Fibroblast of skin of scalp (primary cell): ENCODE data around the gene NUDT5. TPM values are rescaled to one million over a fixed set of nuclear protein-coding genes. Genes with fewer than 3 reads are reported as not detected.
A peak's percentile ranks its signal among the peaks of the same experiment; 100 is the strongest.
"Not testable (repeated sequence)": the region's sequence is repeated elsewhere in the genome, so short reads cannot be mapped to it uniquely, and the experiment has no call there.

Source experiments
- DNase-seq: peaks from one replicate; pipeline ENCODE4 v3.0.0-alpha.2; 2013
- polyA plus RNA-seq, 2 experiments: library from polyadenylated mRNA; unstranded; fragments of 120-200 nt; gene quantifications; one replicate each; pipeline ENCODE4 v1.2.1, GENCODE V29; 2013; ENCODE audit not compliant: insufficient read length in 2 of 2

NUDT5 gene
- 61.7 TPM for polyA plus RNA-seq (2013, experiment 1 of 2; ENCODE audit: insufficient read length)
- polyA plus RNA-seq (2013, experiment 2 of 2; ENCODE audit: insufficient read length): 51.9 TPM

- peak; percentile 90 for DNase-seq
Observed at GRCh38 chr10:12195603-12196506, at the start of gene NUDT5, which contains the start of gene CDC123. TSS of gene NUDT5 (minus strand) at chr10:12195891. CDS start at chr10:12186291, 9,600 bp downstream. TSS of gene CDC123 (plus strand) at chr10:12196188. CDS start at chr10:12196246, 58 bp downstream.

GRCh38 chr10:12243864-12244620 lies 48.4 kb upstream of the NUDT5 start:
- no peak for DNase-seq

- DNase-seq: no peak
Observed at GRCh38 chr10:12241810-12242529, 46.3 kb upstream of the NUDT5 start.

DNA sequence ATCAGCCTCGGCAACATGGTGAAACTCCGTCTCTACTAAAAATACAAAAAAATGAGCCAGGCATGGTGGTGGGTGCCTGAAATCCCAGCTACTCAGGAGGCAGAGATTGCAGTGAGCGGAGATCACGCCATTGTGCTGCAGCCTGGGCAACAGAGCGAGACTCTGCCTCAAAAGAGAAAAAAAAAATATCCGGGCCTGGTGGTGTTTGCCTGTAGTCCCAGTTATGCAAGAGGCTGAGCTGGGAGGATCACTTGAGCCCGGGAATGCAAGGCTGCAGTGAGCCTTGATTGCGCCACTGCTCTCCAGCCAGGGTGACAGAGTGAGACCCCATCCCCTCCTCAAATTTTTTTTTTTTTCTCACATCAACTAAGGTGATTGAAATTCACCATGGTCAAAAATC lies 43.1 kb upstream of the NUDT5 start:
- DNase-seq: no peak

GRCh38 chr10:12237265-12238220 lies 41.9 kb upstream of the NUDT5 start:
- DNase-seq: no peak

DNA sequence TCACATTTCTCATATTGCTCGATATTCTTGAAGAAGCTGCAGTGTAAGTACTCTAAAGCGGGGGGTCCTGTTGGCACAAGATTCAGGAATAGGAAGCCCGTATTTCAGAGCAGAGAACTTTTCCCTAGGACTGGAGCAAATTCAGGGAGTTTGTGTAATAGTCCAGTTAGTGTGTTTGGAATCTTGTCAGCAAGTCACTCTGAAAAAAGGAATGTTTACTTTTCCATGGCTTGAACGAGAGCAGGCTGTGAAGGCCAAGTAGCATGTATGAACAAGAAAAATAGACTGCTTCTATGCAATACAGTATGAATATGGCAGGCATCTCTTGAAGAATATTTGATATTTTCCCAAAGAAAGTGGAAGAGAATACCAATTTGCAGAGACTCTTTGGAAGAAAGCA lies 40.1 kb upstream of the NUDT5 start:
- DNase-seq: no peak

DNA sequence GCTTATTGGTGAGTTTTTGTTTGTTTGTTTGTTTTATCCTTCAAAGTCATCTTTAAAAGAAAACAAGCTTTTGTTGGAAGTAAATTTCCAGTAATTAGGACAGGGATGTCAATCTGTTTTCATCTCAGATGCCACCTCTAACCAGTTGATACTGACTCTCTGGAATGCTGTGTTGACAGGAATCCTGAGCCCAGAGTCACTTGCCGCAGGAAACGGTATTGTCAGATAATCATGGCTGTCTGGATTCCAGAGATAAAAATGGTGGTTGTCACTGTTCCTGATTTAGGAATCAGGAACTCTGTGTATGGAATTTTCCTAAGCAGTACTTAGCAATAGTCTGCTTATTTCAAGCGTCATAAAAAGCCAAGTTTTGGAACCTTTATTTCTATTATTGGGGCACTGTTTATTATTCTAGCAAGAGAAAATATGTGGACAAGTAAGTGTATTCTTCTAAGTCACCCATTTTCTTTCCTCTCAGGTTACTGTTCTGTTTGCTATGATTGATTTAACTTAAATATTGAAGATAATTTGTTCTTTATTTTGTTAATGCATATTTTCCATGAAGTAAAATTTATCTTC lies 39.5 kb upstream of the NUDT5 start:
- DNase-seq: no peak

DNA sequence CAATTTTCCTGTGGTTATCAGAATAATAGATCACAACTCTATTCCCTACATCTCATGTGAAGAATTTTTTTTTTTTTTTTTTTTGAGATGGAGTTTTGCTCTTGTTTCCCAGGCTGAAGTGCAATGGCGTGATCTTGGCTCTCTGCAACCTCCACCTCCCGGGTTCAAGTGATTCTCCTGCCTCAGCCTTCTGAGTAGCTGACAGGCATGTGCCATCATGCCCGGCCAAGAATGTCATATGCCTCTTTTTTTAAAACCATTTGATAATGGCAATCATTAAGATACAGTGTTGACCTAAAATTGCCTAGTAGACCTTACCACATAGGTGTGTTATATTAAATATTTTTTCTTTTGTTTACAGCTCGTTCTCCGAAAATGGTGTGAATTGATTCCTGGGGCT lies 39.0 kb upstream of the NUDT5 start:
- DNase-seq: not testable (repeated sequence)

DNA sequence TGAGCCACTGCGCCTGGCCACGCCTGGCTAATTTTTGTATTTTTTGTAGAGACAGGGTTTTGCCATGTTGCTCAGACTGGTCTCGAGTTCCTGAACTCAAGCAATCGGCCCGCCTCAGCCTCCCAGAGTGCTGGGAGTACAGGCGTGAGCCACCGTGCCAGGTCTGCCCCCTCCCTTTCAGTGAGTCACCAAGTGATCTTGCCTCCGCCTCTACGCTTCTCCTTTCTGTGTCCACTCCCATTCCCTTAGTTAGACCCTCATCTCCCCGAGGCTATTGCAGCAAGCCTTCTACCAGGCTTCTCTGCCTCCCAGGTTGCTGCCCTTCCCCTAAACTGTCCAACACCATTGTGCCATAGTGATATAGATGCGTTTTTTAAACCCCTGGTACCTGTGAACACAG lies 33.2 kb upstream of the NUDT5 start:
- no peak for DNase-seq

- DNase-seq: not testable (repeated sequence)
Observed at GRCh38 chr10:12226438-12226837, 30.7 kb upstream of the NUDT5 start.

DNA sequence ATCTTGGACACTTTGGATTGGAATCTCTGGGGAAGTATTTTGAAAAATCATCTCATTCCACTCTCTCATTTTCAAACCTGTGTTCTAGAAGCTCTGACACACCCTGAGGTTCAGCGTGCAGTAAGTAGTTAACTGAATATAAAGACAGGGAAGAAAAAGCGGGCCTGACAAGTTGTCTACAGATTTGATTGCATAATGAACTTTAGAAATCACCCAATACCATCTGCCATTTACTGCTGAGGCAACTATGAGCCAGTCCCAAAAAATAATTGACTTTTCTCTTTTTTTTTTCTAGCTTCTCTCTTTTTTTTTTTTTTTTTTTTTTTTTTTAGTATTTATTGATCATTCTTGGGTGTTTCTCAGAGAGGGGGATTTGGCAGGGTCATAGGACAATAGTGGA lies 29.8 kb upstream of the NUDT5 start:
- no peak for DNase-seq

- DNase-seq: peak; percentile 33
Observed at GRCh38 chr10:12221323-12222298, 25.9 kb upstream of the NUDT5 start.

DNA sequence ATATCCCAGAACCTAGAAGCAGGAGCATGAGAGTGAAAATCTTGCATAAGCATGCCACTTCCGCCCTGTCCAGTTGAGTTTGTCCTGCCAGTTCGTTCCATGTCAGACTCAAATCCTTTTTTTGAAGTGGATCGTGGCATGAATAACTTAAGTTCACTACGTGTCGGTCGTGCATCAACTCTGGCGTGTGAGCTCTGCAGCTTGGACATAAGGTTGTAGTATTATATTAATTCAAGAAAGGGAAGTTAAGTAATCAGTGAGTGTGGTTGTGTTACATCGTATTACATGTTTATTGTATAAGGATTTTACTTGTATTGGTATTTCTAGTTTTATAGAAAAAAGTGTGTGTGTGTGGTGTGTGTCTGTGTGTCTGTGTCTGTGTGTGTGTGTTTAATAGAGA lies 23.3 kb upstream of the NUDT5 start:
- DNase-seq: no peak

DNA sequence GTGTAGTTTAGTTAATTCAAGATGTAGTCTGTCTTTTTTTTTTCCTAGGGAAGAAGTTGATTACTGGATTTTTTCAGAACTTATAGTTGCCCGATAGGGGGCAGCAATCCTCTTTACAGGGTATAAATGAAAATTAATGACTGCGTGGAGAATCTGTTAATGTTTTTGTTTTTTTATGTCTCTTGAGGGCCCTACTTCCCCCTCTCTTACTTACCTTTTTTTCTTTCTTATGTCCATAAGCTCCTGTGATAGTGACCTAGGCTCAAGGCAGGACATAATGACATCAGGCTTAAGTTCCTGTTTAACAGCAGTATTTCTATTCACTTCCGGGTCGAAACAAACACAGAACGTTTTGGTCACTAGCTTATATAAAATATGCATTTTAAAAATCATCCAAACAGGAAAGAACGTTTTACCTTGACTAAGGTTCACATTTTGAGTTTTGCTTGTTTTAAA lies 19.1 kb upstream of the NUDT5 start:
- DNase-seq: peak; percentile 68

- DNase-seq: no peak
Observed at GRCh38 chr10:12214093-12214492, 18.4 kb upstream of the NUDT5 start.

DNA sequence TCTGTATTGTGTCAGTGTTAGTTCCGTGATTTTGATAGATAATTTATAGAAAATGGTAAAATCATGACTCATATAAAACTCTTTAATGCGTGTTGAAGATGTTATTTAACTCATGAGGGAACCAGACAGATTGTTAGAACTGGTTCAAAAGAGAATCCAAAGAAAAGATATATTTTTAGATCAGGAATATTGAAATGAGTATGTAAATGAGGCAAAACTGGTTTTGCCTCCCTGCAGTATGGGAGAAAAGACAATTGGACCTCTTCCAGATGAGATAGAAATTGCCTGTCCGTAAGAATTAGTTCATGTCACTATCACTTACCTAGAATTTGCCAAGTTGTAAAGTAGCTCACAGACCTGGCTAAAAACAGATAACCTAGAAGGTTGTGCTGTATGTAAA lies 17.9 kb upstream of the NUDT5 start:
- DNase-seq: no peak

DNA sequence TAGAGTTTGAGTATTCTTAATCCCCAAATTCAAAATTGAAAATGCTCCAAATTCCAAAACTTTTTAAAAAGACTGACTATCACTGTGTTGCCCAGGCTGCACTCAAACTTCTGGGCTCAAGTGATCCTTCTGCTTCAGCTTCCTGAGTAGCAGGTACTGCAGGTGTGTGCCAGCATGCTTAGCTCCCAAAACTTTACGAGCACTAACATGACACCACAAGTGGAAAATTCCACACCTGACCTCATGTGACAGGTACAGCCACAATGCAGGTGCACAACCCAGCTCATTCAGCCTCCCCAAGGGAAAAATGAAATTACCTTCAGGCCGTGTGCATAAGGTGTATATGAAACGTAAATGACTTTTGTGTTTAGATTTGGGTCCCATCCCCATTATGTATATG lies 16.8 kb upstream of the NUDT5 start:
- no peak for DNase-seq

DNA sequence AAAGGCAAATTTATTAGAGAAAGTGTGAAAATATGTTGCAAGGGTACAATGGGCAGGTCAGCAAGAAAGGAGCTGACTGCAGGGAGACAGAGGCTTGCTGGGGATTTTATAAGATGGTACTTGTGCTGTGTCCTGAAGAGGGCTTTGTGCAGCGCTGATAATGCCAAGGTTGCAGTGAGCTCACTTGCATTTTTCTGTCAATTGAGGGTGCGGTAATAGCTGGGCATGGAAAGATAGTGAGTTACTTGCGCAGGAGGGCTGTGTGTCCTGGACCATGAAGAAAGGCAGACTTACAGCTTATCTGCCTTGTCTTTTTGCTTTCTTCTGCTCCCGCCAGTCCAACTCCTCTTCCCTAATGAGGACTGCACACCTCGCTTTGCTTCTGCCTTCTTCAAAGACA lies 12.8 kb upstream of the NUDT5 start:
- DNase-seq: no peak

GRCh38 chr10:12207114-12207513 lies 11.4 kb upstream of the NUDT5 start:
- no peak for DNase-seq

DNA sequence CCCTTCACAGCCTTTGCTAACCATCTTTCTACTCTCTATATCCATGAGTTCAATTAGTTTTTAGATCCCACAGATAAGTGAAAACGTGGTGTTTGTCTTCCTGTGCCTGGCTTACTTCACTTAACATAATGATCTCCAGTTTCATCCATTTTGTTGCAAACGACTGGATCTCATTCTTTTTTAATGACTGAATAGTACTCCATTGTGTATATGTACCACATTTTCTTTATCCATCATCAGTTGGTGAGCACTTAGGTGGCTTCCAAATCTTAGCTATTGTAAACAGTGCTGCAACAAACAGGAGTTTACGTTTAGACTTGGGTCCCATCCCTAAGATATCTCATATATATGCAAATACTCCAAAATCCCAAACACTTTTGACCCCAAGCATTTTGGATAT lies 9.4 kb upstream of the NUDT5 start:
- DNase-seq: no peak
